OCI-M1 (cell line): ENCODE measurements around the gene FAM78A.

Experiments used
- DNase-seq: peaks from one replicate; lab custom pipeline; 2025; lab: John Stamatoyannopoulos, UW

Gene FAM78A, protein sequence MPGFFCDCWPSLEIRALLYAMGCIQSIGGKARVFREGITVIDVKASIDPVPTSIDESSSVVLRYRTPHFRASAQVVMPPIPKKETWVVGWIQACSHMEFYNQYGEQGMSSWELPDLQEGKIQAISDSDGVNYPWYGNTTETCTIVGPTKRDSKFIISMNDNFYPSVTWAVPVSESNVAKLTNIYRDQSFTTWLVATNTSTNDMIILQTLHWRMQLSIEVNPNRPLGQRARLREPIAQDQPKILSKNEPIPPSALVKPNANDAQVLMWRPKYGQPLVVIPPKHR

DNA sequence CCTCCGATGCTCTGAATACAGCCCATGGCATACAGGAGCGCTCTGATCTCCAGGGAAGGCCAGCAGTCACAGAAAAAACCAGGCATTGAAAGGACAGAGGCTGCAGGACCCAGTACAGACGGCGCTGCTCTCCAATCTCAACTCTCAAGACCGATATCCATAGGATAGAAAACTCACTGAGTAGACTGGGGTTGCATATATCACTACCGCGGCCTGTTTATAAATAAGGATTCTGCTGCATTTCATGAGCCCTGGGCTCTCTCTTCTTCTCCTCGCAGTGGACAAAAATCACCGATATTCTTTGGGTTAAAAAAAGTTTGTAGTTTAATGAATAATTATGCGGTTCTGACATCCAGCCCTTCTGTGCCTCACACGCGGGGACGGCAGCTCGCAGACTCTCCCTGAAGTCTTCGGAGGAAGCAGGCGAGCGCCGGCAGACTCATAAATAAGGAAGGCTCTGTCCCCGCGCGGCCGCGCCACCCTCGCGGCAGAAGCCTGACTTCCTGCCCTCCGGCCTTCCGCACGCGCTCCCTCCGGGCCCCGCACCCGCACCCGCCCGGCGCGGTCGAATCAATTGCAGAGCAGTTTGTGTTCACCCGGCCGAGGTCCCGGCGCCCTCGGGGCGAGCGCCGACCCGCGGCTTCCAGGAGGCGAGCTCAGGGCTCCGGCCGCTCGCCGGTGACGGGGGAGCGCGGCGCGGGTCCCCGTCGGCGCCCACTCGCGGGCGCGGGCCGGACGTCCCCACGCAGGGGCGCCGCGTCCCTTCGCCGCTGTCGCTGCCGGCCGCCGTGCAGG is at the start of gene FAM78A:
FAM78A (minus strand) TSS at position 417 of the 795 bp plus-strand sequence; CDS start at position 86, 331 bp downstream.
- DNase-seq: peak; percentile 70

DNA sequence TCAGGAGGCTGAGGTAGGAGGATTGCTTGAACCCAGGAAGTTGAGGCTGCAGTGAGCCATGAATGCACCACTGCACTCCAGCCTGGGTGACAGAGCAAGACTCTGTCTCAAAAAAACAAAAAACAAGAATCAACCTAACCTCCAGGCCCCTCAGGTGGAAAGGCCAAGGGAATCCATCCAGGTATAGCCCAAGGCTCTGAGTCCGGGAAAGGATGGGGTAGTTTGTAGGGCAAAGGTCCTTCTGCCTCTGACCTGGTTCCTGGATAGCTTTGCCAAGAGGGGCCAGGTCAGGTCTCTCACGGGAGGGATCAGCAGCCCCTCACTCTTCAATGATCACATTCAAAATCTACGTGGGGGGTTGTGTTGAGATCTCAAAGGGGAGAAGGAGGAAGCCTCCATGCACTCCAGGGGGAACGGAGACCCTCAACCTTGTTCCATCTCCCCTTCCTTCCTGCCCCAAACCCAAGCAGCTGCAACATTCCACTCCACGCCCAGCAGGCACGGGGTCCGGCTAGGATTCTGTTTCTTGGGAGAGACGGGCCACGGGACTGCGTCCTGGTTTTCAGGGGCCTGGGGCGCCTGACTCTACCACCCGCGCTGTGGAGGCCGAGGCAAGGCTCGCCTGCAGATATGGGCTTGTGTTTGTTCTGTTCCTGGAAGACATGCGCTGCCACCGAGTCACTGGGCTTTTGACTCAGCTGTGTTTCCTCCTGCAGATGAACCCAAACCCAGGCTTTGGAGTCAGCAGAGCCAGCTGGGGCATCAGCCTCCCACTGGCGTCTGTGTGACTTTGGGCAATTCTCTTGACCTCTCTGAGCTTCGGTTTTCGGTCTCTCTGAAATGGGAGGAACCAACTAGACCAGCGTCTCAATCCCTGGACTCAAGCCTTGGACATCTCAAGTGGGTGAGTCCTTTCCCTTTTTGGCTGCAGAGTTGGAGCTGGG is 48.7 kb upstream of the FAM78A start:
- no peak for DNase-seq

DNA sequence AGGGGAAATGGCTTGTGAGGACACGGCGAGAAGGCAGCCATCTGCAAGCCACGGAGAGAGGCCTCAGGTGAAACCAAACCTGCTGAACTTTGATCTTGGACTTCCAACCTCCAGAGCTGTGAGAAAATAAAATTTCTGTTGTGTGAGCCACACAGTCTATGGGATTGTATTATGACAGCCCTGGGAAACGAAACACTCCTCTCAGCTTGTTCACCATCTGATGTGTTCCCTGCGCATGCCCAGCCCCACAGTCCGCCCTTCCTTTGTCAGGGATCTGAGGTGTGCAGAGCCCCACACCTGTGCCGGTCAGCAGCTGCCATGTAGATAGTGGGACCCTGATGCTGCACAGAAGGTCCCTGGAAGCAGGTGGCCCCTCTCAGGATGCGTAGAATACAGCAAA is 47.3 kb upstream of the FAM78A start:
- no peak for DNase-seq

DNA sequence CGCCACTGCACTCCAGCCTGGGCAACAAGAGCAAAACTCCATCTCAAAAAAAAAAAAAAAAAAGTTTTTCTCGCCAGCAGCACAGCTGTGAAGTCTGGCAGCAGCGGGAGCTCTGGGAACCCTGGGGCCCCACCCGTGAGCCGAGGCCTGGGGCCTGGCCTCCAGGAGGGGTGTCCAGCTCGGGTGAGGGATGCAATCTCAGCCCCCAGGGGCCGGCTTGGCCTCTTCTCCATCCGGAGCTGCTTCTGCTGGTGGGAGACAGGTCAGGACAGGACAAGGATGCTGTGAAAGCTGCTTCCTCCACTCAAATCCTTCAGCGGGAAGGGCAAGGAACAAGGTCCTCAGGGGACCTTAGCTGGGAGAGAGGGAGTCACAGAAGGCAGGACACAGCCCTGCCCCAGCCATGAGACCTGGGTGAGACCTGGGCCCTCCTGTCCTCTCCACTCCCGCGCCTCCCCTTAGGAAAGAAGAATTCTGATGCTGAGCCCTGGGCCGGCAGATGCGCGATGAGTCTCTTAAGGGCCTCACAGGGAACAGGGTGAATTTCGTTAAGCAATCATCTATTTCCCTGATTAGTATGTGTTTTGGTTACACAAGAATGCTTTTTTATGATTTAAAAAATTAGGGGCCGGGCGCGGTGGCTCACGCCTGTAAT is 43.8 kb upstream of the FAM78A start:
- no peak for DNase-seq

DNA sequence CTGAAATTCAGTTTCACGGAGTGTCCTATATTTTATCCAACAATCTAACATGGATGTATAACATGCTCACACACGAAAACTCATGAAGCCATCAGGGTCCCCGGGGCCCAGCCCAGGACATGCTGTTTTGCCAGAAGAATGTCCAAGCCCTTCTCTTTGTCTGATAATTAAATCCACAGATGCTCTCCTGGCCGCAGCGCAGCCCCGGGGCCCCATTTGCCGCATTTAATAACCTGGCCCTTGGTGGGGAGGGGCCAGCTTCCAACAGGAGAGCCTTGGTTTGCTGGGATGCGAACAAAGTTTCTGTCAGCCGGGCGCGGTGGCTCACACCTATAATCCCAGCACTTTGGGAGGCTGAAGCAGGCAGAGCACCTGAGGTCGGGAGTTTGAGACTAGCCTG is 43.2 kb upstream of the FAM78A start:
- DNase-seq: no peak

DNA sequence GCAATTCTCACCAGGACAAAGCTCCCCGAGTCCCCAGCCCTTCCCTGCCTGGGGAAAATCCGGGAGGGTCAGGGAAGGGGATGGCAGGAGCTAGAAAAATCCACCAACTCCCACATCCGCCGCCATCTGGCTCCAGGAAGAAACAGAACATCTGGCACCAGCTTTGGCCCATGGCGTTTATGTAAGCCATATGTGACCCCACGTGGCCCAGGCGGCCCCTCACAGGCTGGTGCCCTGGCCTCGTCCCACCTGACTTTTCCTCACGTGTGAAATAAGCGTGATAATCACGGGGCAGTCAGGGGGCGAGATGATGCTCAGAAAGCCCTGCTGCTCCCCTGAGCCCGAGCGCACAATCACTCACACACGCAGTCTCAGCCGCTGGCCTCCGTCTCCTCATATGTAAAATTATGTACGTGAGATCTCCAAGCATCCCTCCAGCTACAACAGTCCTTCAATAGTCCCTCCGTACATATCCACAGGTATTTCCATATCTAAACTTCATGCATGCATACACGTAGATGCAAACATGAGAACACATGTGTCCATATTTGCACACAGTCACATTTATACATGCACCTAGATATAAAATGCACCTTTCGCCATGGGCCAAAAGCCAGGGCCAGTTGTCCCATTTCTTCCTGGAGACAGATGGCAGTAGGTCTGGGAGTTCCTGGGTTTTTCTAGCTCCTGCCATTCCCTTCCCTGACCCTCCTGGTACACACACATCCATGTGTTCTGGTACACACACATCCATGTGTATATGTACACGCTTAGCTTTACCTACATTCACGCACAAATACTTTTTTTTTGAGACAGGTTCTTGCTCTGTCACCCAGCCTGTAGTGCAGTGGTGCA is 42.1 kb upstream of the FAM78A start:
- DNase-seq: no peak

DNA sequence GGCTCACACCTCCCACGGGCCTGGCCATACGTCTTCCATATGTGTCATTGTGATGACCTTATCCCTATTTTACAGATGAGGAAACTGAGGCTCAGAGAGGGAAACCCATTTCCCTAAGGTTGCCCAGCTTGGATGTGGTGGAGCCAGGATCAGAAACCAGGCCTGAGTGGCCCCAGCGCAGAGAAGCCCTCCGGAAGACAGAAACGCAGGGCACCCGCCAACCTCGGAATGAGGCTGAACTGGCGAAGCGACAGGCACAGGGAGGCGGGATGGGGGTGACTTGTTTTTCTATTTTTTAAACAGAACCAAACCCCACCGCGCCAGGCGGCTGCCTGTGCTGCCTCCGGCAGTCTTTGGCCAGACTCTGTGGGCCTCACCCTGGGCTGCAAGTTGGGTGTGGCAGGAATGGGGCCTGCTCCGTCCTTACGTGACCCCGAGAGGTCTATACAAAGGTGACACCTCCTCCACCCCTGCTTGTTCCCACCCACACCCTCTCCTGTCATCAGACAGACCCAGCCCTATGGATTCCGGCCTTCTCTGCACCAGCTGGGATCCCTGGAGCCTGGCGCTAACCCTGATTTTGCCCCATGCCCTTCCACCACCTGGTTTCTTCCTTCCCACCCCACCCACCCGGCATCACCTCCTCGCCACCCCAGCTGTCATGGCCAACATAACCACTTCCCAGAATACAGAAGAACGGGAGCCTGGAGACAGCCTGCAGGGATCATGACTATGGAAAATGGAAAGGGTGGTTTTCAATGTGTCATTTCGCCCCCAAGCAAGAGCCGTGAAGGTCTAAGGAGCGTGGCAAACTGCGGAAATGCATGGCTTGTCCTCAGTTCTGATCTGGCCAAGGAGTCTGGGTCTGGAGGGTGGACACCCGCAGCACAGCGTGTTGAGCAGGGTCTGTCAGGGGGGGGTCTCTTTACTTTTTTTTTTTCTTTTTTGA is 36.8 kb upstream of the FAM78A start:
- DNase-seq: no peak

DNA sequence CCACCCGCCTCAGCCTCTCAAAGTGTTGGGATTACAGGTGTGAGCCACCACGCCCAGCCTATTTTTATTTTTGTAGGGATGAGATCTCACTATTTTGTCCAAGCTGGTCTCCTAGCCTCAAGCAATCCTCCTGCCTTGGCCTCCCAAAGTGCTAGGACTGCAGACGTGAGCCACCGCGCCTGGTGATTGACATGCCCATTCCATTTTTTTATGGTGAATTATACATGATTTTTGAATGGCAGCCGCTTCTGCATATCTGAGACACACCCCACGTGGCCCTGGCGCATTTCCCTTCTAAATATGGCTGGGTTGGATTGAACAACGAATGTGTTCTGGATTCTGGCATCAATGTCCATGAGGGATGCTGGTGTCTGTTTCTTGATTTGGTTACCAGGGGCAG is 35.9 kb upstream of the FAM78A start:
- no peak for DNase-seq

DNA sequence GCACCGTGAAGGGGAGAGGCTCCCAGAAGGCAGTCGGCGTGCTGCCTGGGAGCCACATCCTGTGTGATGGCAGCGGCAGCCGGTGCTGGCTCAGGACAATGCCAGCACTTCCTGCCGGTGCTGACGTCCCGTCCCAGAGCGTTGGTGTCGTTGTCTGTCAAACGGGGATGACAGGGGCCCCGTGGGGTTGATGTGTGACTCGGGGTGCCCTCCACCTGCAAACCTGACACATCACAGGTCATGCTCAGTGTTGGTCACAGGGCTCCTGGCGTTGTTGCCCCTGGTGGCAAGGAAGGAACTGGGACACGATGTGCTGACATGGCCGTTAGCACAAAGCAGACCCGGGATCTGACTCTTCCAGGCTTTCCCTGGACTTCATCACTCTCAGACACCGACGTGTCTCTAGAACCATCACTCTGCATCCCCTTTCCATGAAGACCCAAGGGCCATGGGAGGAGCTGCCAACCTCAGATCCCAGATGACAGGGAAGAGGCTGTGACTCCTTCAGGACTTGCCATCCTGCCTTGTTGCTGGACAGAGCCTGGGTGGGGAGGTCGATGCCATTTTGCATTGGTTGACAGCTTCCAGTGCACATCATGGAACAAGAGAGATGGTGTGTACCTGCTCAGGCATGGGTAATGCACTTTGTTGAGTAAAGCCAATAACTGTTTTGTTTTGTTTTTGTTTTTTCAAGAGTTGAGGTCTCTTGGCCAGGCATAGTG is 34.7 kb upstream of the FAM78A start:
- no peak for DNase-seq

DNA sequence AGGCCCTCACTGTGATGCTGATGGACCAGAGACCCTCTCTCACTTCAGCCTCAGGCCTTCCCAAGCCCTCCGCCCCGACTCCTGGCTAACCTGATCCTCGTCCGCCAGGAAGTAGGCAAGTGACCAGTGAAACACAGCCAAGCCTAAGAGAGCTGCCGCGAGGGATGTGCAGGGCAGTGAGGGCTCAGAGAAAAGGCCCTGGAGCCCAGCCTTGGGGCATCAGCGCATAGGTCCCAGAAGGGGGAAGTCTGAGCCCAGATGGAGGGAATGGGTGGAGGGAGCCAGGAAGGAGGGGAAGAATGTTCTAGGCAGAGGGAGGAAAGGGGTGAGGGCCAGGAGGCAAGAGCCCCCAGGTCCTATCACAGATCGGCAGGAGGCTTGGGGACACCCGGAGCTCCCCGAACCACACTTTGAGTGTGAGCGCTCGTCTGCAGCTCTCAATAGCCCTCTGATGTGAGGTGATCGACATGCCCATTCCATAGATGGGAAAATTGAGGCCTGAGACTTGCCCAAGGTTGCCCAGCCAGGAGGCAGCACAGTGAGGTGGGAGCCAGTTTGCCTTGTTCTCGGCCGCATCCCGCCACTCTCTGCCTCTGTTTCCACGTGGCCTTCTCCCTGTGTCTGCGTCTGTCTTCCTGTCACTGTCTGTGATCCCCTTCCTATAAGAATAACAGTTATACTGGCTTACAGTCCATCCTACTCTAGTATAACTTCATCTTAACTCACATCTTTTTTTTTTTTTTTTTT is 33.4 kb upstream of the FAM78A start:
- DNase-seq: no peak

DNA sequence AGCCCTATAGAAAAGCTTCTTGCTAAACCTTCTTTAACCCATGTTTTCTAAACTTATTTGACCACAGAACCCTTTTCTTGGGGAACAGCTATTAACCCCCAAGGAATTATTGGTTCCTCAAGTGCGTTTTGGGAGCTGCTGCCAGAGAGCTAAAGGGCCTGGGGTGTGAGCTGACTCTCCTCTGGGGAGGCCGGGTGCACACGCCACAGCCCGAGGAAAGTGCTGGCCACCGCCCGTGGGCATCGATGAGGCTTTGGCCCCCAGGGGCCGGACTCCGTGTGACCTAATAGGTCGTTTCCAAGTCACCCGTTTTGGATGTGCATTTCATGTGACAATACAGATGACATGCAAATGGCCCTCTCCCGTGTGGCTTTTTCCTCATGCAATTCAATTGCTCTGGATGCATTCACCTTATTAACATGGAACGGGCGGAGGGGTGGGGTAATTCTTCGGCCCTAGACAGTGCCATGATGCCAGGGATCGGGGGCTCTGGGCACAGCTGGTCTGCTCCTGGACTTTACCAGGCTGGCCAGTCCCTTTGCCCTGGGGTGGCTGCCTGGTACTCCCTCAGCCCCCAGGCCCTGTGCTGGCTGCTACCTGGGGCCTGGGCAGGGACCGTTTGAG is 32.7 kb upstream of the FAM78A start:
- no peak for DNase-seq

DNA sequence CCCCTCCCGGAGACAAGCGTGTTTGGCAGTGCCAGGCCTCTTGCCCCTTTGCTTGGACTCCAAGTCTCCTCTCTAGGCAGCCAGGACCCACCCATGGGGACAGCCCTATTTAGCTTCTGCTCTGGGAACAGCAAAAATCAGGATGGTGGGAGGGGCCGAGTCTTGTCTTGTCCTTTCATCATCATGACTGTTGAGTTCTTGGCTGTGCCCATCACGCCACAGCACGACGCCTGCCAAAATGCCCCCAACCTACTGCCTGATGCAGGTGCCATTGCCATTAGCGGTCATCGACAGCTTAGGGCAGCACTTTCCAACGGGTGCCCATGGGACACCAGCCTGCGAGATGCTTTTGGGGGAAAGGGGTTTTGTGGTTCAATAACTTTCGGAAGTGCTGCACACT is 32.1 kb upstream of the FAM78A start:
- DNase-seq: no peak

DNA sequence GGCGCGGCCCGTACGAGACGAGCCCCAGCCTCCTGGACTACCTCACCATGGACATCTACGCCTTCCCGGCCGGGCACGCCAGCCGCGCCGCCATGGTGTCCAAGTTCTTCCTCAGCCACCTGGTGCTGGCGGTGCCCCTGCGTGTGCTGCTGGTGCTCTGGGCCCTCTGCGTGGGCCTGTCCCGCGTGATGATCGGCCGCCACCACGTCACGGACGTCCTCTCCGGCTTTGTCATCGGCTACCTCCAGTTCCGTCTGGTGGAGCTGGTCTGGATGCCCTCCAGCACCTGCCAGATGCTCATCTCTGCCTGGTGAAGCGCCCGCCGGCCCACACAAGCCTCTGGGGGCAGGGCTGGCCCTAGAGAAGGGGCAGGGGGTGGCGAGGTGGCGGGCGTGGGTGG is 31.7 kb upstream of the FAM78A start:
- DNase-seq: no peak

DNA sequence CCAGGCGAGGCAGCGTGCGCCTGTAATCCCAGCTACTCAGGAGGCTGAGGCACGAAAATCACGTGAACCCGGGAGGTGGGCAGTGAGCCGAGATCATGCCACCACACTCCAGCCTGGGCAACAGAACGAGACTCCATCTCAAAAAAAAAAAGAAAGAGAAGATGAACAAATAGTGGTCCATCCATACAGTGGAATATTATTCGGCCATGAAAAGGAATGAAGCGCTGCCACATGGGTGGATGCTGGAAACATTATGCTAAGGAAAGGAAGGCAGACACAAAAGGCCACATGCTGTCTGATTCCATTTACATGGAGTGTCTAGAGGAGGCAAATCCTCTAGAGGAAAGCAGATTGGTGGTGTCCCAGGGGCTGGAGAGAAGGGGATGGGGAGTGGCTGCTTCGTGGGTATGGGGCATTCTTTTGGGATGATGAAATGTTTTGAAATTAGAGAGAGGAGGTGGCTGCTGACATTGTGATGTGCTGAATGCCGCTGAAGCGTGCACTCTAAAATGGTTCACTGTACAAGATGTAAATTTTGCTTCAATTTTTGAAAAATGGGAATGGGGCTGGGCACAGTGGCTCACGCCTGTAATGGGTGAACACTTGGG is 30.2 kb upstream of the FAM78A start:
- DNase-seq: no peak

DNA sequence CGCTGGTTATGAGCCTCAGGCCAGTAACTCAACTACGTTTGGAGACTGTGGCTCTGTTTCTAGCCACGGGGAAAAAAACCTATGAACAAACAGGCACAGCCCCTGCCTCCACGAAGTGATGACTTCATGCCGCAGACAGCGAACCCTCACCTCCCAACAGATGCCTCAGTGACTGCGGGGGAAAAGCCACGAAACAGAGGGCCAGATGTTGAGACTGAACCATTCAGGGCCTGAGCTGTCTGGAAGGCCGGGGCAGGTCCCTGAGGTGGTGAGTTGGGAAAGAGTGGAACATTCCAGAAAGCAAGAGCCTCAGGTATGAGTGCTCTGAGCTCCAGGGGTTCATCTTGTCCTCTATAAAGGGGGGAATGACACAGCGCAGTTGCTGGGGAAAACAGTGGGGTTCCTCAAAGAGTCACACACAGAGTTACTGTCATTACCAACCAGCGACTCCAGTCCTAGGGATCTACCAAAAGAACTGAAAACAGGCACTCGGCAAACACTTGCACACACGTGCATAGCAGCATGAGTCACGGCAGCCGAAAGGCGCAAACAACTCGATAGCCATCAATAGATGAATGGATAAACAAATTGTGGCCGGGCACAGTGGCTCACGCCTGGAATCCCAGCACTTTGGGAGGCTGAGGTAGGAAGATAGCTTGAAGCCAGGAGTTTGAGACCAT is 28.5 kb upstream of the FAM78A start:
- peak; percentile 10 for DNase-seq

DNA sequence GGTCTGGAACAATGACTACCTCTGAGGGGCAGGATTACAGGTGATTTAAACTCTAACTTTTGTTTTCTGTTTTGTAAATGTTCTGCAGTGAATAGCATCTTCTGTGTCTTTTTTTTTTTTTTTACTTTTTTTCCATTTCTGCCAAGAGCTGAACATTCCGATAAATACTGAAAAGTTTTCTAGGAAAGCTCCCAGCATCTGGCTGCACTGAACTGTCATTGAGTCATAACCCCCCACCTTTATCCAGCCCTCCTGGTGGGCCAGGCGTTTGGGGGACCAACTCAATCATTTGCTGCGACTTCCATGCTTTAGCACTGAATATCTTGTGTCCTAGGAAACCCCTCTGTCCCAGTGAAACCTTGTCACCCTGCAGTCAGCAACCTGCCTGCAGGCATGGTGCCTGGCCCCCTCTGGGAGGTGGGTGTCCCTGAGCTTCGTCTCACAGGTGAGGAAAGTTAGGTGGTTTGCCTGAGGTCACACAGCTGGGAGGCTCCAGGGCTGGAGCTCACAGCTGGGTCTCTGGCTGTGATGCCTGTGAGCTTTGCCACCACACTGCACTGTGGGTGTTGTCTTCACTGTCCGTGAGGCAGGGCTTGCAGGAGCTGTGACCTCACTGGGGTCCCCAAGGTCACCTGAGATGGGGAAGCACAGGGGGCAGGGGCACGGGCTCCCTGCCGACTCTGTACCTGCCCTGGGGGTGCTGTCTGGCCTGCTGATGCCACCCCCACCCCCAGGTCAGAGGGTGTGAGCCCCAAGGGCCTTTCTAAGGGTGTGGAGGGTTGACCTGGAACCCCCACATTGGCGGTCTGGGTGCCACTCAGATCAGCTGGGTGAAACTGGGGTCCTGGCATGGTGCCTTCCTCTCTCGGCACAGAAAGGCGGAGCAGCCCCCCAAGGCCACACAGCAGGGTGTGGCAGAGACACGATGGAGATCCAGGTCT is 27.3 kb upstream of the FAM78A start:
- no peak for DNase-seq
